Activated B cell treated with CpG ODN at 0.5 μM for 24 hours (primary cell): ENCODE measurements around the gene ARID3C. TPM values are rescaled to one million over a fixed set of nuclear protein-coding genes. Genes with fewer than 3 reads are reported as not detected.
A peak's percentile ranks its signal among the peaks of the same experiment; 100 is the strongest.

ENCODE experiments used
- ATAC-seq: fragments of 200-7000 bp; cut with Tn5 transposase; one replicate; pipeline ENCODE4 v1.10.0; 2021; ENCODE audit warnings: low read depth, mild to moderate bottlenecking, moderate library complexity
- CTCF ChIA-PET: fragments of 350-600 bp; sonication (Branson Sonifier 250); formaldehyde crosslinking; loops from one replicate; lab custom pipeline; 2021; ENCODE audit warnings: antibody characterized with exemption; lab: Charles Lee
- POLR2A ChIA-PET: fragments of 350-600 bp; sonication (Branson Sonifier 250); formaldehyde crosslinking; loops from one replicate; lab custom pipeline; 2021; ENCODE audit warnings: antibody characterized with exemption; lab: Charles Lee
- DNase-seq: peaks from one replicate; pipeline ENCODE4 v3.0.0; 2022
- H3K27ac Mint-ChIP-seq: one replicate; pipeline ENCODE4 v1.8.0; 2020; ENCODE audit warnings: mixed read lengths
- H3K27me3 Mint-ChIP-seq: one replicate; pipeline ENCODE4 v1.8.0; 2021; ENCODE audit warnings: mixed read lengths
- H3K36me3 Mint-ChIP-seq: one replicate; pipeline ENCODE4 v1.8.0; 2021; ENCODE audit warnings: low read depth, mixed read lengths
- H3K4me1 Mint-ChIP-seq: one replicate; pipeline ENCODE4 v1.8.0; 2021; ENCODE audit warnings: mixed read lengths
- H3K4me3 Mint-ChIP-seq: one replicate; pipeline ENCODE4 v1.8.0; 2020; ENCODE audit warnings: mild to moderate bottlenecking, mixed read lengths
- H3K9me3 Mint-ChIP-seq: one replicate; pipeline ENCODE4 v1.8.0; 2020; ENCODE audit warnings: mixed read lengths
- CTCF ChIP-seq: fragments of 200-600 bp; IDR thresholded peaks from one replicate; pipeline ENCODE4 v1.8.0; 2022; ENCODE audit warnings: antibody characterized with exemption, mild to moderate bottlenecking
- intact Hi-C: fragments of 100-400 bp; cut with micrococcal nuclease; formaldehyde crosslinking; loops from one replicate; pipeline ENCODE4 v1.15.1; 2024
- total RNA-seq: library from RNA; stranded (reverse); gene quantifications from 2 replicates; pipeline ENCODE4 v1.2.3, GENCODE V29; 2022

ARID3C gene
- total RNA-seq, 1 donor from 2014 or later, result not detected

DNA sequence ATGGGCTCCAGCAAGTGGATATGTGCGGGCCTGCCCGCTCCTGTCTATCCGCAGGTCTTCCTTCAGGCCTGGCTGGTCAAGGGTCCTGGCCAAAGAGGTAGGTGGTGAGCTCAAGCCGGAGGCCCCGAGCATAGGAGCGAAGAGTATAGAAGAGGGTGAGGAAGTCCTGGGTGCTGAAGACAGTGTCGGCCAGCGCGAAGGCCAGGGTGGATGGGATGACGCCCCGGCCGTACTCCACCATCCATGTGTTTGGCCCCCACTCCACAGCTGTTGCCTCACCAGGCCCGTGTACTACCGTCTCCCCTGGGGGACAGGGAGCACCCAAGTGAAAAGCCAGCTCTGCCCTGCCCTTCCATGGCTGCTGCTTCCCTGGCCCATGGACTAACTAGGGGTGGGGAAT lies 6.7 kb upstream of the ARID3C start:
- ChIA-PET POLR2A (interaction anchor here (0.6 to 5.5 kb wide), 3 partner anchors 15 to 253 kb away, joined by 4 to 44 read pairs (median 5); partner anchors contain the start of genes DCTN3 and RPP25L), CTCF (interaction anchor here (1.2 to 5.2 kb wide), 6 partner anchors 7 to 32 kb away, joined by 3 to 62 read pairs (median 16); partner anchors contain the start of genes DCTN3, GALT and RPP25L)
- TF ChIP-seq CTCF, result no peak
- Mint-ChIP-seq H3K27ac (no peak overlapping the region), H3K36me3 (peaks cover 2% of the 10 kb centered on the region), H3K4me1 (peaks cover 29% of the 10 kb centered on the region), H3K4me3 (peak overlapping the region; percentile 48), H3K27me3 (peaks cover 3% of the 10 kb centered on the region), H3K9me3 (no peaks in the 10 kb centered on the region)
- ATAC-seq (no peak), DNase-seq (no peak)
- intact Hi-C loops, result loop anchor here (2.0 to 10.0 kb wide), 3 partner anchors 67 to 349 kb away; partner anchors contain the start of genes DNAJB5, KIF24 and NUDT2

DNA sequence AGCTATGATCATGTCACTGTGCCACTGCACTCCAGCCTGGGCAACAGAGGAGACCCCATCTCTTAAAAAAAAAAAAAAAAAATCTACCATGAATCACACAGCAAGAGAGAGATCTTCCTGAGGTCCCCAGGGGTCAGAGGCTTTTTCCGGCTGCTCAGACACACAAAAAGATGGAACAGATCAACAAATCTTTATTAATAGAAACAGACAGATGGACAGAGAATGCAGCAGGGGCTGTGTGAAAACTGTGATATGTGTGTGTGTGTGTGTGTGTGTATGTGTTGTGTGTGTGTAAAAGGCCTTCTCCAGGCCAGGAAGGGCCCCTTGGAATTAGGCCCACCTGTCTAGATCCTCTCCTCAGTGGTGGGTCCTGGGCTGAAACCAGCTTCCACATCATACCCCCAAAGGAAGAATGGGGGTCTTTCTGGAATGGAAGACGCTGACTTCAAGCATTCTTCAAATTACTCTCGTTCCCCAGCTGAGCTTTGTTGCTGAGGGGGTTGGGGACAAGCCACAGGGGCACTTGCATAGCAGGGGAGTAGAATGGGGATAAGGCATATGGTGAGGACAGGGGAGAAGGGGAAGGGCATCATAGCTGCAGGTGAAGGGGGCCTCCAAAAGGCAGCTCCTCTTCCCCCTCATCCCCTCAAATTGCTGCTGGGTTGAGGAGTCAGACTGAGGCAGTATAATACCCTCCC lies 5.8 kb upstream of the ARID3C start:
- intact Hi-C loops, result loop anchor here (1.0 to 10.0 kb wide), 9 partner anchors 14 to 350 kb away; partner anchors contain the start of genes DCTN3, DNAJB5, KIF24 and NUDT2
- Mint-ChIP-seq H3K9me3 (no peaks in the 10 kb centered on the region), H3K36me3 (peaks cover 2% of the 10 kb centered on the region), H3K4me1 (peaks cover 32% of the 10 kb centered on the region), H3K4me3 (no peak overlapping the region), H3K27me3 (peaks cover 11% of the 10 kb centered on the region), H3K27ac (no peak overlapping the region)
- DNase-seq (no peak), ATAC-seq (no peak)
- ChIA-PET CTCF (interaction anchor here (1.0 to 5.2 kb wide), 16 partner anchors 8 to 256 kb away, joined by 3 to 62 read pairs (median 10); partner anchors contain the start of genes DCTN3, DNAI1, FAM219A and GALT), POLR2A (interaction anchor here (1.1 to 5.5 kb wide), 4 partner anchors 12 to 22 kb away, joined by 4 to 44 read pairs (median 6); partner anchors contain the start of genes DCTN3, GALT and RPP25L)
- no peak for TF ChIP-seq CTCF

GRCh38 chr9:34633851-34634550 lies 5.1 kb upstream of the ARID3C start:
- intact Hi-C loops, result loop anchor here (1.0 to 10.0 kb wide), 8 partner anchors 14 to 351 kb away; partner anchors contain the start of genes DCTN3, DNAJB5 and RPP25L
- POLR2A ChIA-PET, result interaction anchor here (0.6 to 5.5 kb wide), 6 partner anchors 9 to 1556 kb away, joined by 3 to 44 read pairs (median 5); partner anchors contain the start of genes CLTA, DCTN3, GALT and RPP25L
- DNase-seq (peak; percentile 63), ATAC-seq (peak; percentile 20)
- no peak for TF ChIP-seq CTCF
- H3K4me3 Mint-ChIP-seq, result no peak overlapping the region
- peaks cover 18% of the 10 kb centered on the region for H3K27me3 Mint-ChIP-seq
- H3K36me3 Mint-ChIP-seq, result peaks cover 2% of the 10 kb centered on the region
- CTCF ChIA-PET, result interaction anchor here (0.6 to 5.2 kb wide), 17 partner anchors 9 to 301 kb away, joined by 3 to 62 read pairs (median 9); partner anchors contain the start of genes DCTN3, DNAI1, FAM219A and GALT
- peaks cover 39% of the 10 kb centered on the region for H3K4me1 Mint-ChIP-seq
- no peak overlapping the region for H3K27ac Mint-ChIP-seq
- H3K9me3 Mint-ChIP-seq, result no peaks in the 10 kb centered on the region

DNA sequence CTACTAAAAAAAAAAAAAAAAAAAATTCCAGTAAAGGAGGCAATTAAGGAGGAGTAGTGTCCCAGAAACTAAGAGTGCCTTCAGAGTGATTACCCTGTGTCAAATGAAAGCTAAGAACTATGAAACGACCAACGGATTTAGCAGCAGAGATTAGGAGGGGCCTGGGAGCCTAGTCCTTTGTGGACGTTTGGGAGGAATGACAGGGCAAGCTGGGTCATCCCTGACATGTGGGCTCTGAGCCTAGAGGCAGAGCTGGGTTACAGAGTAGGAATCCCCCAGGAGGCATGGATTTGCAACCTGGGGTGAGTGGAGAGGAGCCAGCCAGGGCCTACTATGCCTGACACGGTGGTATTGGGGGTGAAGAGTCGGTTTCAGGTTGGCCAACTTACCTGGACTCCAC lies 4.3 kb upstream of the ARID3C start:
- H3K9me3 Mint-ChIP-seq, result no peaks in the 10 kb centered on the region
- DNase-seq, result no peak
- H3K36me3 Mint-ChIP-seq, result peaks cover 2% of the 10 kb centered on the region
- no peak overlapping the region for H3K4me3 Mint-ChIP-seq
- no peak overlapping the region for H3K27ac Mint-ChIP-seq
- ATAC-seq, result no peak
- intact Hi-C loops, result loop anchor here (10.0 kb wide), 1 partner anchor 352 kb away; the partner anchor contains the start of gene DNAJB5
- H3K4me1 Mint-ChIP-seq, result peaks cover 39% of the 10 kb centered on the region
- ChIA-PET CTCF (interaction anchor here (1.1 to 5.2 kb wide), 13 partner anchors 10 to 254 kb away, joined by 3 to 62 read pairs (median 10); partner anchors contain the start of genes DCTN3, DNAI1, FAM219A and GALT), POLR2A (interaction anchor here (0.6 to 5.5 kb wide), 7 partner anchors 8 to 1557 kb away, joined by 3 to 44 read pairs (median 5); partner anchors contain the start of genes CLTA, DCTN3, GALT and RPP25L)
- H3K27me3 Mint-ChIP-seq, result peaks cover 23% of the 10 kb centered on the region
- no peak for TF ChIP-seq CTCF
